Measurements from ENCODE around the gene RASD1. TPM values are rescaled to one million over a fixed set of nuclear protein-coding genes. Genes with fewer than 3 reads are reported as not detected.

The RASD1 gene
- total and polyA plus RNA-seq, 4 donors, result 0.89 to 46.7 (median 14.7) TPM

DNA sequence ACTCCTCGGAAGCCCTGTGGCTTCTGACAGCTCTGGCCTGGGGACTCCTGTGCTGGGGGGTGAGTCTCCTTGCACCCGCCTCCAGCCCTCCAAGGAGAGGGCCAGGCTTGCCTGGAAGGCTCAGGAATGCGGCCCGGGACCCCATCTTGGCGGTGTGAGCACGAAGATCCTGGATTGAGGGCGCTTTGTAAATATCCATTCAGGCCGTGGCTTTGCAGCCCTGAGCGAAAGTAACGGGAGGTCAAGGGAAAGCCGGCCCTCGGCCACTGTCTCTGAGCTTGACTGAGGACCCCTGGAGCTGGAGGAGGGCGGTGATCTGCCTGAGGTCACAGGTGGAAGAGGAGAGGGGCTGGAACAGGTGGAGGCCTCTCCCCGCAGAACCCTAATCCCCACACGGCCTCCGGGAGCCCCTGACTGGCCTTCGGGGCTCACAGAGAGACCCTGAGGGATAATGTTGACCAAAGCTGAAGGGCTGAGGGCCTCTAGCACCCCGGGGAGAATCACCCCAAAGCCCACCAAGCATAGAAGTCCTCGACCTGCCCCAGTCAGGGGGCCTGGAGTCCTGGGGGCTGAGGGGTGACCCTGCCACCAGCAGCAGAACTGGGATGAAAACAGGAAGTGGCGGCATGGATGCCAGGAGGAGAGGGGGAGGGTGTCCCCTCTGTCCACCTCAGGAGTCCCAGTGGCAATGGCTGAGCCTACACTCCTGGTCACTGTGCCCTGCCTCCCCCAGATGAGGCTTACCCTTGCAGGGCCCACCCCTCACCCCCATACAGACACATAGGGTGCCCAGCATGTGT is 8.3 kb upstream of the RASD1 start:
- no peak overlapping the region for H3K9ac ChIP-seq (ENCODE audit: low read depth in 1 of 2, low read length in 2 of 2)
- peaks cover 3 to 14% (median 6%) of the 10 kb centered on the region in 4 donors for H3K36me3 ChIP-seq (ENCODE audit: control insufficient read depth in 4 of 4, insufficient read depth in 3 of 4, low read depth in 1 of 4, low read length in 3 of 4)
- WGBS, result 89% methylated on average over 20 of the region's 20 CpGs
- no peaks in the 10 kb centered on the region for H3K4me1 ChIP-seq (ENCODE audit: control insufficient read depth in 4 of 4, insufficient read depth in 4 of 4, low read length in 3 of 4)
- no peaks in the 10 kb centered on the region for H3K27me3 ChIP-seq (ENCODE audit: control insufficient read depth in 4 of 4, insufficient read depth in 4 of 4, low read length in 3 of 4)
- DNase-seq (ENCODE audit: low spot score), result no peak
- no peak overlapping the region for H3K27ac ChIP-seq (ENCODE audit: low read depth in 1 of 2, low read length in 2 of 2)
- H3K4me3 ChIP-seq (ENCODE audit: low read depth in 1 of 3, low read length in 3 of 3), result no peak overlapping the region
- no peaks in the 10 kb centered on the region for H3K9me3 ChIP-seq (ENCODE audit: control insufficient read depth in 4 of 4, low read length in 3 of 4)
- TF ChIP-seq HNF4G (IDR thresholded peaks at IDR 0.05), result no peak
- TF ChIP-seq REST (IDR thresholded peaks at IDR 0.05), result no peak

- TF ChIP-seq YY1 (IDR thresholded peaks at IDR 0.05), result no peak
- no peak for TF ChIP-seq EGR1 (IDR thresholded peaks at IDR 0.05; ENCODE audit: low read depth in 2 of 2)
- no peak for TF ChIP-seq GABPA (IDR thresholded peaks at IDR 0.05 in 1 of 2, conservative IDR thresholded peaks at IDR 0.05 in 1 of 2)
- TF ChIP-seq HNF4A (conservative IDR thresholded peaks at IDR 0.05), result no peak
- TF ChIP-seq SP1 (IDR thresholded peaks at IDR 0.05), result no peak
- no peak for TF ChIP-seq ATF3 (IDR thresholded peaks at IDR 0.05)
- TF ChIP-seq JUND (IDR thresholded peaks at IDR 0.05), result no peak
- TF ChIP-seq RXRA (IDR thresholded peaks at IDR 0.05), result no peak
- TF ChIP-seq HNF4G (IDR thresholded peaks at IDR 0.05), result no peak
- TF ChIP-seq REST (IDR thresholded peaks at IDR 0.05), result no peak
- TF ChIP-seq TAF1 (conservative IDR thresholded peaks at IDR 0.05), result no peak
- Histone ChIP-seq H3K9ac (ENCODE audit: low read depth in 1 of 2, low read length in 2 of 2) (no peak overlapping the region), H3K27me3 (ENCODE audit: control insufficient read depth in 4 of 4, insufficient read depth in 4 of 4, low read length in 3 of 4) (no peaks in the 10 kb centered on the region), H3K9me3 (ENCODE audit: control insufficient read depth in 4 of 4, low read length in 3 of 4) (no peaks in the 10 kb centered on the region), H3K4me1 (ENCODE audit: control insufficient read depth in 4 of 4, insufficient read depth in 4 of 4, low read length in 3 of 4) (no peaks in the 10 kb centered on the region), H3K27ac (ENCODE audit: low read depth in 1 of 2, low read length in 2 of 2) (no peak overlapping the region), H3K4me3 (ENCODE audit: low read depth in 1 of 3, low read length in 3 of 3) (no peak overlapping the region), H3K36me3 (ENCODE audit: control insufficient read depth in 4 of 4, insufficient read depth in 3 of 4, low read depth in 1 of 4, low read length in 3 of 4) (peaks cover 0 to 9% (median 4%) of the 10 kb centered on the region in 4 donors)
- WGBS, result 80% methylated on average over 7 of the region's 7 CpGs
- no peak for DNase-seq (ENCODE audit: low spot score)
Observed at GRCh38 chr17:17503566-17504130, 7.5 kb upstream of the RASD1 start.

Measured in liver (tissue), 9 donors.